K562 (cell line): Measurements from ENCODE around the gene RBMX. TPM values are rescaled to one million over a fixed set of nuclear protein-coding genes. Genes with fewer than 3 reads are reported as not detected.

Source experiments
- ATAC-seq: fragments of 200-7000 bp; cut with Tn5 transposase; 3 replicates; pipeline ENCODE4 v1.9.1; 2020; ENCODE audit warnings: moderate library complexity
- BruUV-seq: library from RNA; stranded (reverse); fragments of 400-500 nt; replicated peaks from 2 replicates; lab custom pipeline; 2021; lab: Mats Ljungman, UMichigan
- CTCF ChIA-PET: fragments of 300-600 bp; formaldehyde crosslinking; extraction: SDS; loops from one replicate; lab custom pipeline; 2021; ENCODE audit warnings: low intra/inter-chr PET ratio; lab: Yijun Ruan, JAX
- POLR2A ChIA-PET: fragments of 300-600, 350-650 bp; sonication (Branson Sonifier 250); formaldehyde crosslinking; extraction: SDS; loops from one replicate; lab custom pipeline; 2021; ENCODE audit warnings: antibody characterized with exemption, inconsistent platforms; lab: Yijun Ruan, JAX
- DNase-seq, 4 experiments: peaks; one replicate each; pipeline versions ENCODE4 v3.0.0 to v3.0.0-alpha.2; 2011 to 2018; ENCODE audit warnings: low spot score in 3 of 4, mixed read lengths in 3 of 4; ENCODE audit errors: extremely low read depth in 1 of 4
- FAIRE-seq: peaks from 2 replicates; lab custom pipeline; 2011; peaks lifted over from hg19 to GRCh38; lab: Jason Lieb, UNC
- H2AFZ ChIP-seq: 2 replicates; pipeline ENCODE4 v1.6.0; 2011; ENCODE audit warnings: low read depth, low read length, control low read depth, inconsistent platforms
- H3K27ac ChIP-seq: fragments of 200-600 bp; 3 replicates; pipeline ENCODE4 v1.8.0; 2011; ENCODE audit warnings: low read depth, mild to moderate bottlenecking, control low read depth, inconsistent platforms, low read length, moderate library complexity, mixed read lengths; ENCODE audit errors: extremely low read depth
- H3K27me3 ChIP-seq, 2 experiments: fragments of 300-600 bp in 1 of 2; 2 replicates in 1 of 2; 3 replicates in 1 of 2; pipeline versions ENCODE4 v1.6.0 to v1.8.0; 2011; ENCODE audit warnings: inconsistent platforms in 2 of 2, low read length in 2 of 2, mild to moderate bottlenecking in 1 of 2, mixed read lengths in 1 of 2, moderate library complexity in 1 of 2; ENCODE audit not compliant: control insufficient read depth in 2 of 2, insufficient read depth in 2 of 2
- H3K36me3 ChIP-seq: fragments of 300-600 bp; 3 replicates; pipeline ENCODE4 v1.8.0; 2011; ENCODE audit warnings: mild to moderate bottlenecking, low read length, inconsistent platforms; ENCODE audit not compliant: control insufficient read depth, insufficient read depth
- H3K4me1 ChIP-seq, 2 experiments: fragments of 200-600 bp in 1 of 2; replicated peaks in 1 of 2; 2 replicates in 1 of 2; 3 replicates in 1 of 2; pipeline versions ENCODE4 v1.5.1 to v1.8.0; 2011; ENCODE audit warnings: inconsistent platforms in 2 of 2, low read length in 2 of 2, mild to moderate bottlenecking in 1 of 2, mixed read lengths in 1 of 2, moderate library complexity in 1 of 2; ENCODE audit not compliant: control insufficient read depth in 2 of 2, insufficient read depth in 2 of 2
- H3K4me2 ChIP-seq: 2 replicates; pipeline ENCODE4 v1.6.1; 2011; ENCODE audit warnings: low read length, control low read depth, inconsistent platforms, mixed read lengths; ENCODE audit not compliant: insufficient read depth
- H3K4me3 ChIP-seq: fragments of 200-600 bp; sonication (generic), shearing (Covaris generic); 2 replicates; pipeline ENCODE4 v1.5.1; 2016; ENCODE audit warnings: control low read depth, inconsistent platforms
- H3K79me2 ChIP-seq: fragments of 200-600 bp; 3 replicates; pipeline ENCODE4 v1.8.0; 2011; ENCODE audit warnings: low read length, inconsistent platforms; ENCODE audit not compliant: control insufficient read depth, insufficient read depth
- H3K9ac ChIP-seq, 2 experiments: 2 replicates each; pipeline versions ENCODE4 v1.6.0 to v1.6.1; 2011; ENCODE audit warnings: low read depth in 2 of 2, low read length in 2 of 2, control low read depth in 1 of 2, inconsistent platforms in 1 of 2, mild to moderate bottlenecking in 1 of 2, mixed read lengths in 1 of 2; ENCODE audit not compliant: insufficient read depth in 1 of 2
- H3K9me1 ChIP-seq: one replicate; pipeline ENCODE4 v1.6.0; 2011; ENCODE audit warnings: inconsistent platforms, mild to moderate bottlenecking, low read length, moderate library complexity; ENCODE audit not compliant: control insufficient read depth, insufficient read depth
- H3K9me3 ChIP-seq: replicated peaks from 2 replicates; pipeline ENCODE4 v1.5.1; 2011; ENCODE audit warnings: low read depth, low read length, inconsistent platforms; ENCODE audit not compliant: control insufficient read depth, insufficient read depth
- H4K20me1 ChIP-seq: replicated peaks from 2 replicates; pipeline ENCODE4 v1.6.1; 2011; ENCODE audit warnings: low read length, inconsistent platforms, mixed read lengths; ENCODE audit not compliant: control insufficient read depth, insufficient read depth
- KAT2B ChIP-seq: IDR thresholded peaks from one replicate; pipeline ENCODE4 v1.6.1; 2012; ENCODE audit warnings: low read depth, mild to moderate bottlenecking, control low read depth, inconsistent platforms, low read length, moderate library complexity
- NR2C2 ChIP-seq, 2 experiments: fragments of 200-800 bp in 1 of 2; sonication (Bioruptor generic) in 1 of 2; sonication (generic) in 1 of 2; formaldehyde crosslinking in 1 of 2; IDR thresholded peaks; 2 replicates each; pipeline versions ENCODE4 v1.6.1 to v1.8.0; 2016 to 2022; ENCODE audit warnings: mild to moderate bottlenecking in 1 of 2, missing compliant biosample characterization in 1 of 2, missing genetic modification characterization in 1 of 2, missing genetic modification reagents in 1 of 2
- OTX1 ChIP-seq: fragments of 450-650 bp; formaldehyde crosslinking; IDR thresholded peaks from 2 replicates; pipeline ENCODE4 v1.4.0; 2022; ENCODE audit warnings: mild to moderate bottlenecking
- POLR2G ChIP-seq: fragments of 200-400 bp; formaldehyde crosslinking; IDR thresholded peaks from 2 replicates; pipeline ENCODE4 v1.6.1; 2017; ENCODE audit warnings: low read depth, mild to moderate bottlenecking, antibody characterized with exemption, low read length, moderate library complexity
- RBFOX2 ChIP-seq: fragments of 200-400 bp; formaldehyde crosslinking; IDR thresholded peaks from 2 replicates; pipeline ENCODE4 v1.6.1; 2017; ENCODE audit warnings: low read depth, mild to moderate bottlenecking, low read length, moderate library complexity
- RBM22 ChIP-seq: fragments of 200-400 bp; formaldehyde crosslinking; IDR thresholded peaks from 2 replicates; pipeline ENCODE4 v1.6.1; 2018; ENCODE audit warnings: low read length, low read depth; ENCODE audit not compliant: poor library complexity, severe bottlenecking
- TARDBP ChIP-seq: fragments of 450-650 bp; IDR thresholded peaks from 2 replicates; pipeline ENCODE4 v1.6.1; 2016
- TBL1XR1 ChIP-seq, 2 experiments: IDR thresholded peaks; 2 replicates each; pipeline ENCODE4 v1.6.1; 2012; ENCODE audit warnings: improper control_type of control experiment in 2 of 2, low read length in 2 of 2, mild to moderate bottlenecking in 1 of 2
- U2AF2 ChIP-seq: fragments of 200-400 bp; formaldehyde crosslinking; optimal IDR thresholded peaks from 2 replicates; pipeline ENCODE3; 2017; ENCODE audit warnings: low read depth, mild to moderate bottlenecking, low read length
- ZNF695 ChIP-seq: fragments of 450-650 bp; formaldehyde crosslinking; IDR thresholded peaks from 2 replicates; pipeline ENCODE4 v1.4.0; 2020; ENCODE audit warnings: mild to moderate bottlenecking, moderate library complexity
- ZZZ3 ChIP-seq: fragments of 450-650 bp; IDR thresholded peaks from 2 replicates; pipeline ENCODE4 v1.6.1; 2016; ENCODE audit warnings: antibody characterized with exemption, mild to moderate bottlenecking, moderate library complexity
- WGBS: fragments of 100-300 bp; shearing (Covaris generic); methylation state at CpG from one replicate; pipeline ENCODE4 v1.1.6; 2016; ENCODE audit warnings: low coverage, mixed read lengths; ENCODE audit not compliant: insufficient coverage; ENCODE audit errors: missing lambda C conversion rate; 5-methylcytosine and 5-hydroxymethylcytosine counted together
- in situ Hi-C: fragments of 300-500 bp; cut with MboI; formaldehyde crosslinking; loops from 4 replicates; pipeline ENCODE4 v1.15.0; 2018; ENCODE audit warnings: inconsistent platforms, mixed read lengths
- intact Hi-C: fragments of 100-400 bp; cut with micrococcal nuclease; formaldehyde crosslinking; loops from 2 replicates; pipeline ENCODE4 v1.14.2; 2022
- polyA plus RNA-seq, 8 experiments: library from polyadenylated mRNA; depleted of rRNA in 4 of 8; stranded (reverse) in 5 of 8; unstranded in 3 of 8; fragments of >200 nt; fragmentation: Nextera tagmentation in 2 of 8; fragmentation: Illumina TruSeq in 1 of 8; extraction: Ambion mirVana in 2 of 8; extraction: Trizol in 1 of 8; gene quantifications; 2 replicates each; pipeline versions ENCODE4 v1.2.1 to v1.2.3, GENCODE V29; 2011 to 2014; ENCODE audit warnings: inconsistent platforms in 1 of 8, missing spikeins in 1 of 8
- total RNA-seq, 7 experiments: library from RNA; depleted of rRNA in 6 of 7; stranded (reverse); fragments of >200 nt in 6 of 7; fragmentation: Illumina TruSeq in 2 of 7; extraction: Trizol in 2 of 7; gene quantifications; 2 replicates each; pipeline versions ENCODE4 v1.2.1 to v1.2.3, GENCODE V29; 2011 to 2021; ENCODE audit warnings: low replicate concordance in 1 of 7
- TF ChIP-seq, protein P1 (sequence below): fragments of 200-800 bp; sonication (Bioruptor generic); IDR thresholded peaks from 2 replicates; pipeline ENCODE4 v1.6.1; 2017; ENCODE audit warnings: missing genetic modification characterization, missing compliant biosample characterization
- TF ChIP-seq, protein P2 (sequence below): sonication (generic); formaldehyde crosslinking; IDR thresholded peaks from 2 replicates; pipeline ENCODE4 v1.8.0; 2023; ENCODE audit warnings: missing genetic modification reagents, mild to moderate bottlenecking, borderline replicate concordance

RBMX gene
- total and polyA plus RNA-seq, 9 of the 15 experiments (the other 6 are each of a cell fraction or from before 2014, with no cell fraction given), result 405 to 671 (median 540) TPM

DNA sequence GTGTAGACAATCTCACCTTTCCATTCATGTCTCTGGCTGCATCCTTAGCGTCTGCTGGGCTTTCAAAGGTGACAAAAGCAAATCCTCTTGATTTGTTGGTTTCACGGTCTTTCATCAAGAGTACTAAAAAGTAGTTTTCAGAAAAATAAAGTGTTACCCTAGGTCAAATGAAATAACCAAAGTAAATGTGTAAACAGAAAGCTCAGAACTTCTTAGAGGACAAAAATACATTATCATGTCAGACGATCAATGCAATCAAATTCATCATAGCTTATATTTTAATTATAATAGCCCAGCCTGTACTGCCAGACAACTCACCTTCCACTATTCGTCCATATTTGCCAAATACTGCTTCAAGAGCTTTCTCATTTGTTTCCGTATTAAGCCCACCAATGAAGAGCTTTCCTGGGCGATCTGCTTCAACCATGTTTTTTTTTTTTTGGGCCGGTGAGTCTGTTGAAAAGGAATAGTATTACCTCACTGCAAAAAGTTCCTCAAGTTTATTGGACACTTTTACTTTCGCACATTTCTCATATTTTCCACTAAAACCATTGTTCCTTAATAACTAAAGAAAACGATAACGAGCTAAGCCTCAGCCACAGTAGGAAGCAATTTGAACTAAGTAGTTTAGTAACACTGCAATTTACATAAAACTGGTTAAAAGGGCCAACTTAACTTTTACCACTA lies 1.4 kb downstream of the RBMX start (continued):
- TF ChIP-seq KAT2B (no peak), U2AF2 (no peak), TARDBP (no peak), RBFOX2 (peak; percentile 61), RBM22 (peak; percentile 54)

DNA sequence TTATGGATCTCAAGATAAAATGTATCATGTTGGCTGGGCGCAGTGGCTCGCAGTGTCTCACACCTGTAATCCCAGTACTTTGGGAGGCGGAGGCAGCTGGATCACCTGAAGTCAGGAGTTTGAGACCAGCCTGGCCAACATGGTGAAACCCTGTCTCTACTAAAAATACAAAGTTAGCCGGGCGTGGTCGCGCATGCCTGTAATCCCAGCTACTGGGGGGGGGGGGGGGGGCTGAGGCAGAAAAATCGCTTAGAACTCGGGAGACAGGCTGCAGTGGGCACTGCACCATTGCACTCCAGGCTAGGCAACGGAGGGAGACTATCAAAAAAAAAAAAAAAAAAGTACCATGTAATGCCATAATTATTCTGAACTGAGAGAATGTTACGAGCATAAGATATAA lies 2.1 kb downstream of the RBMX start:
- CTCF ChIA-PET, result no interaction called here
- TF ChIP-seq POLR2G (peak; percentile 35; the same call in 1 of the 2 replicates), OTX1 (CRISPR knock-in tag) (no peak), TBL1XR1 (IDR thresholded peaks at IDR 0.05; ENCODE audit: low read length in 2 of 2) (0 out of 4 replicates have a peak, but pooled peaks of 1 of the 2 experiments have one; percentile 5), ZZZ3 (no peak), ZNF695 (no peak), NR2C2 (CRISPR knock-in tag; IDR thresholded peaks at IDR 0.05) (no peak), NR2C2 (tag; IDR thresholded peaks at IDR 0.05) (no peak), RBFOX2 (peak; percentile 65)
- TF ChIP-seq, protein P1, sequence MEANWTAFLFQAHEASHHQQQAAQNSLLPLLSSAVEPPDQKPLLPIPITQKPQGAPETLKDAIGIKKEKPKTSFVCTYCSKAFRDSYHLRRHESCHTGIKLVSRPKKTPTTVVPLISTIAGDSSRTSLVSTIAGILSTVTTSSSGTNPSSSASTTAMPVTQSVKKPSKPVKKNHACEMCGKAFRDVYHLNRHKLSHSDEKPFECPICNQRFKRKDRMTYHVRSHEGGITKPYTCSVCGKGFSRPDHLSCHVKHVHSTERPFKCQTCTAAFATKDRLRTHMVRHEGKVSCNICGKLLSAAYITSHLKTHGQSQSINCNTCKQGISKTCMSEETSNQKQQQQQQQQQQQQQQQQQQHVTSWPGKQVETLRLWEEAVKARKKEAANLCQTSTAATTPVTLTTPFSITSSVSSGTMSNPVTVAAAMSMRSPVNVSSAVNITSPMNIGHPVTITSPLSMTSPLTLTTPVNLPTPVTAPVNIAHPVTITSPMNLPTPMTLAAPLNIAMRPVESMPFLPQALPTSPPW (CRISPR knock-in tag), result peak; percentile 66
- TF ChIP-seq, protein P2, sequence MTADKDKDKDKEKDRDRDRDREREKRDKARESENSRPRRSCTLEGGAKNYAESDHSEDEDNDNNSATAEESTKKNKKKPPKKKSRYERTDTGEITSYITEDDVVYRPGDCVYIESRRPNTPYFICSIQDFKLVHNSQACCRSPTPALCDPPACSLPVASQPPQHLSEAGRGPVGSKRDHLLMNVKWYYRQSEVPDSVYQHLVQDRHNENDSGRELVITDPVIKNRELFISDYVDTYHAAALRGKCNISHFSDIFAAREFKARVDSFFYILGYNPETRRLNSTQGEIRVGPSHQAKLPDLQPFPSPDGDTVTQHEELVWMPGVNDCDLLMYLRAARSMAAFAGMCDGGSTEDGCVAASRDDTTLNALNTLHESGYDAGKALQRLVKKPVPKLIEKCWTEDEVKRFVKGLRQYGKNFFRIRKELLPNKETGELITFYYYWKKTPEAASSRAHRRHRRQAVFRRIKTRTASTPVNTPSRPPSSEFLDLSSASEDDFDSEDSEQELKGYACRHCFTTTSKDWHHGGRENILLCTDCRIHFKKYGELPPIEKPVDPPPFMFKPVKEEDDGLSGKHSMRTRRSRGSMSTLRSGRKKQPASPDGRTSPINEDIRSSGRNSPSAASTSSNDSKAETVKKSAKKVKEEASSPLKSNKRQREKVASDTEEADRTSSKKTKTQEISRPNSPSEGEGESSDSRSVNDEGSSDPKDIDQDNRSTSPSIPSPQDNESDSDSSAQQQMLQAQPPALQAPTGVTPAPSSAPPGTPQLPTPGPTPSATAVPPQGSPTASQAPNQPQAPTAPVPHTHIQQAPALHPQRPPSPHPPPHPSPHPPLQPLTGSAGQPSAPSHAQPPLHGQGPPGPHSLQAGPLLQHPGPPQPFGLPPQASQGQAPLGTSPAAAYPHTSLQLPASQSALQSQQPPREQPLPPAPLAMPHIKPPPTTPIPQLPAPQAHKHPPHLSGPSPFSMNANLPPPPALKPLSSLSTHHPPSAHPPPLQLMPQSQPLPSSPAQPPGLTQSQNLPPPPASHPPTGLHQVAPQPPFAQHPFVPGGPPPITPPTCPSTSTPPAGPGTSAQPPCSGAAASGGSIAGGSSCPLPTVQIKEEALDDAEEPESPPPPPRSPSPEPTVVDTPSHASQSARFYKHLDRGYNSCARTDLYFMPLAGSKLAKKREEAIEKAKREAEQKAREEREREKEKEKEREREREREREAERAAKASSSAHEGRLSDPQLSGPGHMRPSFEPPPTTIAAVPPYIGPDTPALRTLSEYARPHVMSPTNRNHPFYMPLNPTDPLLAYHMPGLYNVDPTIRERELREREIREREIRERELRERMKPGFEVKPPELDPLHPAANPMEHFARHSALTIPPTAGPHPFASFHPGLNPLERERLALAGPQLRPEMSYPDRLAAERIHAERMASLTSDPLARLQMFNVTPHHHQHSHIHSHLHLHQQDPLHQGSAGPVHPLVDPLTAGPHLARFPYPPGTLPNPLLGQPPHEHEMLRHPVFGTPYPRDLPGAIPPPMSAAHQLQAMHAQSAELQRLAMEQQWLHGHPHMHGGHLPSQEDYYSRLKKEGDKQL (CRISPR knock-in tag), result no peak

More for the DNA sequence above, 2.1 kb downstream of the RBMX start:
- H3K4me2 ChIP-seq, result peak overlapping the region; percentile 90
- no peaks in the 10 kb centered on the region for H3K9me3 ChIP-seq
- H3K27me3 ChIP-seq, result no peaks in the 10 kb centered on the region
- BruUV-seq, result no TSS peak
- no peaks in the 10 kb centered on the region for H3K9me1 ChIP-seq
- in situ Hi-C loops (loop anchor here (5.0 kb wide), 1 partner anchor 49 kb away; no protein-coding TSS in a partner anchor), intact Hi-C loops (no loop called here)
- ATAC-seq (no peak; the same call in 2 of the 3 replicates), DNase-seq (no peak), FAIRE-seq (no peak)
- H2AFZ ChIP-seq, result no peak overlapping the region
- POLR2A ChIA-PET, result interaction anchor here (0.9 to 2.1 kb wide), 9 partner anchors 10 to 112 kb away, joined by 3 to 10 read pairs (median 5); no protein-coding TSS in a partner anchor
- H3K4me1 ChIP-seq, result peaks cover 6 to 15% of the 10 kb centered on the region in 2 experiments; a peak in 3 of 5 replicates
- H3K36me3 ChIP-seq, result peaks cover 62% of the 10 kb centered on the region
- H4K20me1 ChIP-seq, result peaks cover 23% of the 10 kb centered on the region
- H3K79me2 ChIP-seq, result peaks cover 70% of the 10 kb centered on the region
- 0% methylated on average over 1 of the region's 11 CpGs for WGBS
- H3K9ac ChIP-seq, result peak overlapping the region; percentile 55 to 93
- peak overlapping the region; percentile 88; the same call in 2 of the 3 replicates for H3K27ac ChIP-seq
- peak overlapping the region; percentile 91 for H3K4me3 ChIP-seq
